GM19351 (cell line): ENCODE measurements around the gene SYS1.

Experiments used
- ATAC-seq: cut with Tn5 transposase; IDR thresholded peaks from one replicate; pipeline ENCODE4 v1.9.1; 2021; ENCODE audit warnings: mild to moderate bottlenecking, moderate library complexity; ENCODE audit not compliant: unreplicated experiment

The SYS1 gene

DNA sequence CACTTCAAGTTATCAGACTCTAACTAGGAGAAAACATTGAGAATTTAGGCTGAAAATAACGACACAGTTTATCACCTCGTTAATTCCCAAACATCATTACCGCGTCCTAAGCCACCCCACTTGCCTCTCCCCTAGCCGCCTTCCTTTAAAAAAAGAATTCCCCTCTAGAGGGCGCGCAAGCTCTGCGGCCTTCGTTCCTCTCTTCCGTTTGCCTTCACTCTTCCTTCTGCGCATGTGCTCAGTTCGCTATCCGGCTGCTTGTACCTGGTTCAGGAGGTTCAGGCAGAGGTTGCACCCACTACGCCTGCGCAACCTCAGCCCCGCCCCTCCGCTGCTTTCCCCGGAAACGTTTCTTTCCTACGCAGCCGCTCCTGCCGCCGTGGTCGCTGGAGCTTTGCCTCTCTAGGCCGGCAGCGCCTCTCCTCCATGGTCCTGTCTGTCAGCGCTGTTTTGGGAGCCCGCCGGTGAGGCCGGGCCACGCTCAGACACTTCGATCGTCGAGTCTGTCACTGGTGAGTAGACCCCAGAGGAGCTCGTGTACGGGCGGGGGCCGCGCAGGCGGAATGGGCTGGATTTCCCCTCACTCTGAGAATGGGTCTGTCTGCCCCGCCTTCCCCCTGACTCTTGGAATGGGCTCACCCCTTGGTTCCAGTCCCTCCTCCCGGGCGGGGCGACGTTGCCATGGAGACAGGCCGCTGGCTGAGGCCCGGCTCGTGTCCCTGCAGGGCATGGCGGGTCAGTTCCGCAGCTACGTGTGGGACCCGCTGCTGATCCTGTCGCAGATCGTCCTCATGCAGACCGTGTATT lies at the start of gene SYS1:
SYS1 (plus strand) TSS at position 353 of the 807 bp plus-strand sequence; CDS start at position 729, 376 bp downstream.
- ATAC-seq = peak; percentile 78

GRCh38 chr20:45313943-45314342 lies 49.0 kb upstream of the SYS1 start:
- no peak for ATAC-seq

DNA sequence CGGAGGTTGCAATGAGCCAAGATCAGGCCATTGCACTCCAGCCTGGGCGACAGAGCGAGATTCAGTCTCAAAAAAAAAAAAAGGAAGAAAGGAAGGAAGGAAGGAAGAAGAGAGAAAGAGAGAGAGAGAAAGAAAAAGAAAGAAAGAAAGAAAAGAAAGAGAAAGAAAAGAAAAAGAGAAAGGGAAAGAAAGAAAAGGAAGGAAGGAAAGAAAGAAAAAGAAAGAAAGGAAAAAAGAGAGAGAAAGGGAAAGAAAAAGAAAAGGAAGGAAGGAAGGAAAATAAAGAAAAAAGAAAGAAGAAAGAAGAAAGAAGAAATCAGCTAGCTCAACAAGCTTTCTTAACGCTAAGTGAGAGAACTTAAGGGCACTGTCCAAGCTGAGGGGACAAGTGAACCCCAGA lies 47.3 kb upstream of the SYS1 start:
- ATAC-seq = no peak

DNA sequence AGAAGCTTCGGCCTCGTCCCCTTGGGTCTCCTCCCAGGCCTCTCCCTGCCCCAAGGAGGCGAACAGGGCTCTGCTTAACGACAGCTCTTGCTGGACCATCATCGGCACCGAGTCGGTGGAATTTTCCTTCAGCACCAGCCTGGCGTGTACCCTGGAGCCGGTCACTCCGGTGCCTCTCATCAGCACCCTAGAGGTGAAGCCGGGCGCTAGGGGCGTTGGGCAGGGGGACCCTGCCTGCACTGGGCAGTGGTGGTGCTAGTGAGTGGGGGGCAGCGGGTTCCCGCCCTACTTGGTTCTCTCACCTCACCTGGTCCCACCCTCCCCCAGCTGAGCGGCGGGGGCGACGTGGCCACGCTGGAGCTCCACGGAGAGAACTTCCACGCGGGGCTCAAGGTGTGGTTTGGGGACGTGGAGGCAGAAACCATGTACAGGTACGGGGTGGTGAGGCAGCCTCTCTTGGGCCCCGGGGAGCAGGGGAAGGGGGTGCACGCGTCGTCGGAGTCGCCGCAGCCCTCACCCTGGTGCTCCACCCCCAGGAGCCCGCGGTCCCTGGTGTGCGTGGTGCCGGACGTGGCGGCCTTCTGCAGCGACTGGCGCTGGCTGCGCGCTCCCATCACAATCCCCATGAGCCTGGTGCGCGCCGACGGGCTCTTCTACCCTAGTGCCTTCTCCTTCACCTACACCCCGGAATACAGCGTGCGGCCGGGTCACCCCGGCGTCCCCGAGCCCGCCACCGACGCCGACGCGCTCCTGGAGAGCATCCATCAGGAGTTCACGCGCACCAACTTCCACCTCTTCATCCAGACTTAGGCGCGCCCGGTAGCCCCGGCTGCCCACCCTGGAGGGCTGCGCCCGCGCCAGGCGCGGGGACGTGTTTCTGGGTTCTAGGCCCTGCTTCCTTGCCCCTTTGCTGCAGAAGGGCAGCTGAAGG lies 46.5 kb upstream of the SYS1 start:
- ATAC-seq = no peak

- ATAC-seq = no peak
Observed at GRCh38 chr20:45317826-45318225, 45.1 kb upstream of the SYS1 start.

GRCh38 chr20:45318386-45318939 lies 44.5 kb upstream of the SYS1 start:
- no peak for ATAC-seq

- ATAC-seq = no peak
Observed at GRCh38 chr20:45318948-45319347, 44.0 kb upstream of the SYS1 start.

DNA sequence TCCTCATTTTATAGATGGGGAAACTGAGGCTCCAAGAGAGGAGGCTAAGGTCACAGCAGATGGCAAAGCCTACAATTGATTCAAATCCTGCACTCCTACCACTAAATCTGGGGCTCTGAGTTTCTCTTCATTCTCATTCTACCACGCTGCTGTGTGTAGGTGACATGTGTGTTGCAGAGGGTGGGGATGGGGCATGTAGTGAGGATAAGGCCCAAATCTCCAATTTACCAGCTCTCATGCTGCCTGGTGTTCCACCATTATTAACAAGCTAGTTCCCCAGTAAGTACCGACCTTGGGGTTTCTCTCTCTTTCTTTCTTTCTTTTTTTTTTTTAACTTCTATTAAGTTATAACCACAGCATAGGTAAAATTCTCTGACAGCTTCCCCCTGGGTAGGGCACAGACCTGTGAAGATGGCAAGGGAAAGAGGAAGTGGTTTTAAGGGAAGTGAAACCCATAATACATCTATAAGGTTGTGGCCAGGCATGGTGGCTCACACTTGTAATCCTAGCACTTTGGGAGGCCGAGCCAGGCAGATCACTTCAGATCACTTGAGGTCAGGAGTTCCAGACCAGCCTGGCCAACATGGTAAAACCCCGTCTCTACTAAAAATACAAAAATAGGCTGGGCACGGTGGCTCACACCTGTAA lies 41.9 kb upstream of the SYS1 start:
- ATAC-seq = no peak

DNA sequence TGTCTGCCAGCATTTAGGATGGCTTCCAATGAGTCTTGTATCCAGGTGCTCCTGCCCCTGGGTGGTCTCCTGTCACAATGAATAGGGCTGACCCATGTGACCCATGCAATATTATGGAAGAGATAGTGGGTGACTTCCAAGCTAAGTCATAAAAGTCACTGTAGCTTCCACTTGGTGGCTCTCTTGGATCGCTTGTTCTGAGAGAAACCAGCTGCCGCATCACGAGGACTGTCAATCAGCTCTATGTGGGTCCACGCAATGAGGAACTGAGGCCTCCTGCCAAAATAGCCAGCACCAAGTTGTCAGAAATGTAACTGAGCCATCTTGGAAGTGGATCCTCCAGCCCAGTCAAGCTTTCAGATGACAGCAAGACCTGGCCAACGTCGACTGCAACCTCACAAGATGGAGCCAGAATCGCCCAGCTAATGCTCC lies 40.0 kb upstream of the SYS1 start:
- no peak for ATAC-seq

DNA sequence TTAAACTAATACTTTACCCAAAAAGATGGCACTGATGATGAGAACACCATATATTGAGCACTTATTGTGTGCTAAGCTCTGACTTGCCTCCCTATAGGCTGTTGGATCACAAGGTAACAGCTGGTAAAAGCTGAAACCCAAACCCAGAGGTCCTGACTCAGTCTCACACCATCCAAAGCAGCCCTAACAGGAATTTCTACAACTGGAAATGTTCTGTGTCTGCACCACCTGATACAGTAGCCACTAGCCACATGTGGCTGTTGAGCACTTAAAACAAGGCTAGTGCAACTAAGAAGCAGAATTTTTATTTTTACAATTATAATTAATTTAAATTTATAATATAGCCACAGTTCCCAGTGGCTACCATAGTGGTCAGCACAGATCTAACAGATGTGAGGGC lies 39.2 kb upstream of the SYS1 start:
- ATAC-seq = no peak

- ATAC-seq = no peak
Observed at GRCh38 chr20:45325371-45325770, 37.6 kb upstream of the SYS1 start.

GRCh38 chr20:45328451-45328850 lies 34.5 kb upstream of the SYS1 start:
- ATAC-seq = no peak

GRCh38 chr20:45329497-45330319 lies 33.2 kb upstream of the SYS1 start:
- no peak for ATAC-seq

- ATAC-seq = no peak
Observed at GRCh38 chr20:45330476-45330875, 32.5 kb upstream of the SYS1 start.

- no peak for ATAC-seq
Observed at GRCh38 chr20:45336530-45337366, 26.2 kb upstream of the SYS1 start.

DNA sequence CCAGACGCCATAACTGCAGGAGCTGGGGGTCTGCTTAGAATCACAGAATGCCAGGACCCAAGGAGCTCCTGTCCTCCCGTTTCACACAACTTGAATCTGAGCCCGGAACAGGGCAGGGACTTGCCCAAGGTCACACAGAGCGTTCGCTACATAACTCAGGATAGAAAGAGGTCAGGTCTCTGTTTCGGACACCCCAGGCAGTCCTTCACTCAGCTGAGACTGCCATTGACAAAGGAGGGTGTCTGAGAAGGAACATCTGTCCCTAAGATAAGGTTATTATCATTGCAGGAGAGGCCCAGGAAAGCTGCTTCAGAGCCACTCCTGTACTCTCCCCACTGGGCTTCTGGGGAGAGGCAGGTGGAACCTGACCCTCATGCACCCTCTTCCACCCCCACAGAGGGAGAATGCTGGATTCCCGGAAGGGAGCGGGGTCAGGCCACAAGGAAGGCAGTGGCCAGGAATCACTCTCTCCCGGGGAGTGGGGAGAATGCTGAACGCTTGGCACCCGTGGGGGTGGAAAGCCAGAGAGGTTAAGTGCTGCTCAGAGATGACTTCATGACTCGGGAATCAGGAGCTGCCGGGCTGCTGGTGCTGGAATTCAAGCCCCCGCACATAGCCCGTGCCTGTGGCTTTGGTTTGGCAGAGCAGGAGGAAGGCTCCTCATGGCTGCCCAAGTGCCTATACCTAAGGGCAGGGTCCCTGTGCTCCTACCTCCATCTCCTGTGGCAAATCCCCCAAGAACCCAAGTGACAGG lies 25.4 kb upstream of the SYS1 start:
- no peak for ATAC-seq

DNA sequence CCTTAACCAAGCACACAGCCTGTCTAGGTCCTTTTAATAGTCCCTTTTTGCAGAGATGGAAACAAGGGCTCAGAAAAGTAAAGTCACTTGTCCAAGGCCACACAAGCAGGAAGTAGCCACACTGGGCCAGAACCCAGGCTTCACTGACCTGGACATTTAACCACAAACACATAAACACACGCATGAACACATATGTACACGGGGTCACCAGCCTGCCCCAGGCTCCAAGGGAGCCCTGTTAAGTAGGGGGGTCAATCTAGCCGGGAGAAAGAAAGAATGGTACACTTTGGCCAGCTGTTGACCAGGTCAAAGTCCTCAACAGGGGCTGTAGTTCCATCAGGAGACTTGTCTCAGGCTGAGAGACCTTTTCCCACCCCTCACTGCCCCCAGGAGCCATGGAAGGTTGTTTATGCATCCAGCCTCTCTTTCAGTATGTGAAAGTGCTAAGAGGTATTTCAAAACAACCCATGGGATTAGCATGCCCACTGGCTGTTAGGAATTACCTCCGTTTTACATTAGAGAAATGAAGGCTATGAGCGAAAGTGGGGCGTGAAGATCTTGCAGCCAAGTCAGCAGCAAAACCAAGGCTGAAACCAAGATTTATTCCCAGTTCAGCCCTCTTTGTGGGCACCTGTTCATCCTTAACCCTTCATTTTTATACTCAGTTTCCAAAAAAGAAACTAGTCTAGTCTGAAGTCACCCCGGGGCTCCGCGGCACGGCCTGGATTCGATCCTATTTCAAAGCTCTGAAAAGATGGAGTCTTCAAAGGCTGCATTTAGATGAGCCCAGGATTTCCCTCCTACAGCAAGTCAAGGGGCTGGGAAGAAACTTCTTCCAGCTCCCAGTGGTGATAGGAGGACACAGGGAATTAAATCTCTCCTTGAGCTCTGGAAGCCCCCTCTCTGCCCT lies 24.6 kb upstream of the SYS1 start:
- ATAC-seq = no peak

- no peak for ATAC-seq
Observed at GRCh38 chr20:45339084-45339483, 23.9 kb upstream of the SYS1 start.
